CD14-positive monocyte (primary cell): ENCODE measurements around the gene LHFPL5. TPM values are rescaled to one million over a fixed set of nuclear protein-coding genes. Genes with fewer than 3 reads are reported as not detected.

Experiments used
- DNase-seq, 3 donors: peaks; one replicate each; pipeline ENCODE4 v3.0.0-alpha.2; 2011 to 2022
- H2AFZ ChIP-seq: 2 replicates; pipeline ENCODE4 v1.6.0; 2012; ENCODE audit warnings: mild to moderate bottlenecking, low read depth, low read length, inconsistent platforms; ENCODE audit not compliant: insufficient read depth, poor library complexity, severe bottlenecking
- H3K27ac ChIP-seq, 2 donors: 1 replicate in 1 of 2; 2 replicates in 1 of 2; pipeline ENCODE4 v1.5.1; 2012 to 2013; ENCODE audit warnings: low read length in 2 of 2, control low read depth in 1 of 2, inconsistent platforms in 1 of 2, low read depth in 1 of 2, mild to moderate bottlenecking in 1 of 2
- H3K27me3 ChIP-seq, 2 donors: one replicate each; pipeline versions ENCODE4 v1.6.0 to v1.6.1; 2011 to 2013; ENCODE audit warnings: low read length in 2 of 2; ENCODE audit not compliant: control insufficient read depth in 2 of 2, insufficient read depth in 2 of 2
- H3K36me3 ChIP-seq, 2 donors: replicated peaks in 1 of 2; 1 replicate in 1 of 2; 2 replicates in 1 of 2; pipeline versions ENCODE4 v1.5.1 to v1.6.1; 2012 to 2013; ENCODE audit warnings: low read length in 2 of 2, control low read depth in 1 of 2, inconsistent platforms in 1 of 2, mild to moderate bottlenecking in 1 of 2; ENCODE audit not compliant: insufficient read depth in 2 of 2, control insufficient read depth in 1 of 2
- H3K4me1 ChIP-seq, 2 donors: 1 replicate in 1 of 2; 2 replicates in 1 of 2; pipeline versions ENCODE4 v1.5.1 to v1.6.1; 2012 to 2013; ENCODE audit warnings: low read length in 2 of 2, control low read depth in 1 of 2, inconsistent platforms in 1 of 2, mild to moderate bottlenecking in 1 of 2, moderate library complexity in 1 of 2; ENCODE audit not compliant: insufficient read depth in 2 of 2, control insufficient read depth in 1 of 2
- H3K4me2 ChIP-seq: replicated peaks from 2 replicates; pipeline ENCODE3; 2012; ENCODE audit warnings: low read length, moderate library complexity, mild to moderate bottlenecking; ENCODE audit not compliant: poor library complexity, severe bottlenecking; ENCODE audit errors: extremely low read depth
- H3K4me3 ChIP-seq, 3 experiments: fragments of 200-600 bp in 1 of 3; sonication (generic) in 1 of 3; replicated peaks in 1 of 3; 1 replicate in 2 of 3; 2 replicates in 1 of 3; pipeline ENCODE4 v1.5.1; 2011 to 2013; ENCODE audit warnings: low read length in 3 of 3, mild to moderate bottlenecking in 3 of 3, control low read depth in 2 of 3, low read depth in 2 of 3, inconsistent platforms in 1 of 3, moderate library complexity in 1 of 3
- H3K79me2 ChIP-seq: 2 replicates; pipeline ENCODE4 v1.6.0; 2012; ENCODE audit warnings: mild to moderate bottlenecking, control low read depth, inconsistent platforms, low read length, moderate library complexity; ENCODE audit not compliant: insufficient read depth
- H3K9ac ChIP-seq: 2 replicates; pipeline ENCODE4 v1.6.0; 2017; ENCODE audit warnings: low read length, mild to moderate bottlenecking; ENCODE audit not compliant: insufficient read depth, poor library complexity, severe bottlenecking
- H3K9me3 ChIP-seq, 2 donors: replicated peaks in 1 of 2; 1 replicate in 1 of 2; 2 replicates in 1 of 2; pipeline versions ENCODE4 v1.5.1 to v1.6.1; 2012 to 2013; ENCODE audit warnings: low read length in 2 of 2, control low read depth in 1 of 2; ENCODE audit not compliant: control insufficient read depth in 1 of 2, insufficient read depth in 1 of 2
- H4K20me1 ChIP-seq: 2 replicates; pipeline ENCODE4 v1.6.0; 2012; ENCODE audit warnings: mild to moderate bottlenecking, low read length, control low read depth, moderate library complexity; ENCODE audit not compliant: insufficient read depth
- H3K27ac Mint-ChIP-seq, 7 donors: one replicate each; pipeline ENCODE4 v1.8.0; 2020; ENCODE audit warnings: mild to moderate bottlenecking in 7 of 7, mixed read lengths in 7 of 7, moderate library complexity in 6 of 7, inconsistent platforms in 2 of 7
- H3K27me3 Mint-ChIP-seq, 3 donors: one replicate each; pipeline ENCODE4 v1.8.0; 2021 to 2022; ENCODE audit warnings: low read depth in 3 of 3, mild to moderate bottlenecking in 3 of 3, mixed read lengths in 3 of 3, moderate library complexity in 3 of 3, inconsistent platforms in 1 of 3
- H3K36me3 Mint-ChIP-seq, 2 donors: one replicate each; pipeline ENCODE4 v1.8.0; 2020; ENCODE audit warnings: mixed read lengths in 2 of 2, inconsistent platforms in 1 of 2, mild to moderate bottlenecking in 1 of 2
- H3K4me1 Mint-ChIP-seq: one replicate; pipeline ENCODE4 v1.8.0; 2020; ENCODE audit warnings: mild to moderate bottlenecking, mixed read lengths
- H3K4me3 Mint-ChIP-seq, 2 donors: one replicate each; pipeline ENCODE4 v1.8.0; 2020; ENCODE audit warnings: mild to moderate bottlenecking in 2 of 2, mixed read lengths in 2 of 2, moderate library complexity in 1 of 2
- H3K9me3 Mint-ChIP-seq, 7 donors: one replicate each; pipeline ENCODE4 v1.8.0; 2020 to 2022; ENCODE audit warnings: mixed read lengths in 7 of 7, mild to moderate bottlenecking in 6 of 7, moderate library complexity in 6 of 7, inconsistent platforms in 2 of 7
- whole genome bisulfite sequencing: methylation state at CpG from one replicate; pipeline ENCODE4 v1.1.5; 2013; ENCODE audit warnings: missing lambda C conversion rate; ENCODE audit not compliant: insufficient coverage; 5-methylcytosine and 5-hydroxymethylcytosine counted together
- intact Hi-C, 2 donors: fragments of 100-400 bp; cut with micrococcal nuclease; formaldehyde crosslinking; loops; one replicate each; pipeline versions ENCODE4 v1.15.0 to v1.15.1; 2023
- polyA plus RNA-seq, 3 donors: library from polyadenylated mRNA; depleted of rRNA in 1 of 3; unstranded in 2 of 3; stranded (reverse) in 1 of 3; fragments of 300-500 nt in 2 of 3; fragments of >200 nt in 1 of 3; fragmentation: Illumina TruSeq in 2 of 3; gene quantifications; 1 replicate in 2 of 3; 2 replicates in 1 of 3; pipeline ENCODE4 v1.2.3, GENCODE V29; 2012 to 2021
- TF ChIP-seq, protein P1 (sequence below): fragments of 200-600 bp; IDR thresholded peaks from one replicate; pipeline ENCODE4 v1.8.0; 2022; ENCODE audit warnings: antibody characterized with exemption, mild to moderate bottlenecking

The LHFPL5 gene
- polyA plus RNA-seq, 3 donors = not detected

DNA sequence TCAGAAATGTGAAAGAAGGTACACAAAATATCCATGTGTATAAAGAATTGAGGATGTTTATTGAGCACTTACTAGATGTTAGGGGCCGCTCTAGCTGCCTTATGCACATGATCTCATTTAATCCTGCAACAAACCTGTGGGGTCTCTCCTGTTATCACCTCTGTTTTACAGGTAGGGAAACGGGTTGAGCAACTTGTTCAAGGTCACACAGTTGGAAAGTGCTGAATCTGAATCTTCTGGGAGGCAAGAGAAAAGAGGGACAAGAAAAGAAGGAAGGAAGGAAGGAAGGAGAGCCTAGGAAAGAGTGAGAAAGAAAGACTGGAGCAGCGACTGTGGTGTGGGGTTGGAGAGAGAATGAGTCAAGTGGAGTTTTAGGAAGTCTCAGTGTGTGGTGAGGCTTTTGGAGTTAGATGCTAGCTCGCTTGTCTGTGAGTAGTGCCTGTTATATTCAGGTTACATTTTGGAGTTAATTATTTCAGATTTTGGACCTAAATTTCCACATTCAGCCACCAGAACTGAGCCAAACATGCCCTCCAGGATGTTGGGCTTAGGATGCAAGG, 16.6 kb upstream of the LHFPL5 start:
- peaks cover 0 to 10% (median 0%) of the 10 kb centered on the region in 7 donors for H3K9me3 Mint-ChIP-seq
- Histone ChIP-seq H3K36me3 (no peaks in the 10 kb centered on the region), H3K27ac (no peak overlapping the region), H3K9ac (no peak overlapping the region), H3K27me3 (peaks cover 17 to 39% of the 10 kb centered on the region in 2 donors), H2AFZ (no peak overlapping the region), H4K20me1 (no peaks in the 10 kb centered on the region), H3K9me3 (no peaks in the 10 kb centered on the region), H3K4me3 (no peak overlapping the region), H3K4me2 (no peak overlapping the region), H3K4me1 (no peaks in the 10 kb centered on the region), H3K79me2 (no peaks in the 10 kb centered on the region)
- H3K4me1 Mint-ChIP-seq = peaks cover 3% of the 10 kb centered on the region
- intact Hi-C loops = no loop called here
- no peak overlapping the region for H3K4me3 Mint-ChIP-seq
- H3K36me3 Mint-ChIP-seq = no peaks in the 10 kb centered on the region
- H3K27ac Mint-ChIP-seq = no peak overlapping the region
- TF ChIP-seq, protein P1, sequence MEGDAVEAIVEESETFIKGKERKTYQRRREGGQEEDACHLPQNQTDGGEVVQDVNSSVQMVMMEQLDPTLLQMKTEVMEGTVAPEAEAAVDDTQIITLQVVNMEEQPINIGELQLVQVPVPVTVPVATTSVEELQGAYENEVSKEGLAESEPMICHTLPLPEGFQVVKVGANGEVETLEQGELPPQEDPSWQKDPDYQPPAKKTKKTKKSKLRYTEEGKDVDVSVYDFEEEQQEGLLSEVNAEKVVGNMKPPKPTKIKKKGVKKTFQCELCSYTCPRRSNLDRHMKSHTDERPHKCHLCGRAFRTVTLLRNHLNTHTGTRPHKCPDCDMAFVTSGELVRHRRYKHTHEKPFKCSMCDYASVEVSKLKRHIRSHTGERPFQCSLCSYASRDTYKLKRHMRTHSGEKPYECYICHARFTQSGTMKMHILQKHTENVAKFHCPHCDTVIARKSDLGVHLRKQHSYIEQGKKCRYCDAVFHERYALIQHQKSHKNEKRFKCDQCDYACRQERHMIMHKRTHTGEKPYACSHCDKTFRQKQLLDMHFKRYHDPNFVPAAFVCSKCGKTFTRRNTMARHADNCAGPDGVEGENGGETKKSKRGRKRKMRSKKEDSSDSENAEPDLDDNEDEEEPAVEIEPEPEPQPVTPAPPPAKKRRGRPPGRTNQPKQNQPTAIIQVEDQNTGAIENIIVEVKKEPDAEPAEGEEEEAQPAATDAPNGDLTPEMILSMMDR = no peak
- WGBS = 88% methylated on average over 3 of the region's 4 CpGs
- no peak for DNase-seq
- peaks cover 45 to 61% (median 51%) of the 10 kb centered on the region in 3 donors for H3K27me3 Mint-ChIP-seq

DNA sequence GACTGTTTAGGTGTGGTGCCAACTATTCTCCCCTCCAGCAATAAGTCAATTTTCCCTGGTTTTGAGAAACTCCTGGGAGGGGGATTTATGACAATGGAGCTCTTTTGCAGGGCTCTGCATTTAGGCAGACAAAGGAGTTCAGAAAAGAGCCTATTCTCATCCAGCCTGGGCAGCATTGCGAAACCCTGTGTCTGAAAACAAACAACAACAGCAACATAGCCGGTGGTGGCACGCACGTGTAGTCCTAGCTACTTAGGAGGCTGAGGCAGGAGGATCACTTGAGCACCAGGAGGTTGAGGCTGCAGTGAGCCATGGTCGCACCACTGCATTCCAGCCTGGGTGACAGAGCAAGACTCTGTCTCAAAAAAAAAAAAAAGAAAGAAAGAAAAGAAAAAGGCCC, 14.5 kb upstream of the LHFPL5 start:
- Histone ChIP-seq H3K9me3 (no peaks in the 10 kb centered on the region), H3K27ac (no peak overlapping the region), H4K20me1 (no peaks in the 10 kb centered on the region), H2AFZ (no peak overlapping the region), H3K9ac (no peak overlapping the region), H3K4me2 (no peak overlapping the region), H3K36me3 (no peaks in the 10 kb centered on the region), H3K27me3 (peaks cover 17 to 35% of the 10 kb centered on the region in 2 donors), H3K79me2 (no peaks in the 10 kb centered on the region), H3K4me1 (no peaks in the 10 kb centered on the region), H3K4me3 (no peak overlapping the region)
- Mint-ChIP-seq H3K4me3 (no peak overlapping the region), H3K27ac (peak overlapping the region in 1 of 7 donors; percentile 20), H3K36me3 (no peaks in the 10 kb centered on the region), H3K4me1 (peaks cover 3% of the 10 kb centered on the region), H3K9me3 (peaks cover 0 to 7% (median 0%) of the 10 kb centered on the region in 7 donors), H3K27me3 (peaks cover 44 to 49% (median 46%) of the 10 kb centered on the region in 3 donors)
- intact Hi-C loops = no loop called here
- 77% methylated on average over 5 of the region's 5 CpGs for WGBS
- DNase-seq = no peak
- TF ChIP-seq, protein P1 = no peak
